Measurements from ENCODE around the gene RYR2. TPM values are rescaled to one million over a fixed set of nuclear protein-coding genes. Genes with fewer than 3 reads are reported as not detected.

RYR2 gene
- total RNA-seq, 1 experiment from 2014 or later: 3.4 TPM

GRCh38 chr1:237670302-237670701 is 628.3 kb downstream of the RYR2 start:
- peaks cover 2 to 3% of the 10 kb centered on the region in 2 experiments for H3K4me1 Mint-ChIP-seq
- TF ChIP-seq CTCF (conservative IDR thresholded peaks at IDR 0.05): no peak
- Histone ChIP-seq H2AK5ac (ENCODE audit: insufficient read length, low read length) (no peak overlapping the region), H3K14ac (ENCODE audit: insufficient read depth, low read length) (no peak overlapping the region), H2BK5ac (ENCODE audit: insufficient read length, low read length) (no peak overlapping the region), H3K79me2 (ENCODE audit: insufficient read depth, low read length) (no peaks in the 10 kb centered on the region), H4K8ac (replicated peaks; ENCODE audit: insufficient read length, low read depth, low read length) (no peak overlapping the region), H3K79me1 (ENCODE audit: insufficient read depth, low read depth, low read length, poor library complexity, severe bottlenecking) (no peaks in the 10 kb centered on the region), H2AFZ (ENCODE audit: low read length) (no peak overlapping the region), H4K20me1 (ENCODE audit: control insufficient read depth, insufficient read depth, insufficient read length) (no peaks in the 10 kb centered on the region), H3K27me3 (ENCODE audit: insufficient read depth, low read length) (no peaks in the 10 kb centered on the region), H2BK120ac (ENCODE audit: low read depth, low read length, poor library complexity, severe bottlenecking) (no peak overlapping the region), H3K56ac (ENCODE audit: insufficient read length, low read depth, low read length) (no peak overlapping the region), H4K91ac (ENCODE audit: insufficient read length, low read depth, low read length) (no peak overlapping the region), H3T11ph (ENCODE audit: low read length) (no peak overlapping the region), H3K23me2 (ENCODE audit: insufficient read length, low read depth, low read length, poor library complexity, severe bottlenecking) (no peaks in the 10 kb centered on the region), H3K4me2 (ENCODE audit: insufficient read depth, insufficient read length, low read length) (no peak overlapping the region), H3K4ac (ENCODE audit: low read depth, low read length) (no peak overlapping the region), H3K27ac (ENCODE audit: insufficient read length, low read depth, low read length) (no peak overlapping the region), H3K9me3 (ENCODE audit: control insufficient read depth, low read depth, low read length) (no peaks in the 10 kb centered on the region), H2BK12ac (ENCODE audit: insufficient read length, low read depth, low read length) (no peak overlapping the region), H3K23ac (ENCODE audit: insufficient read length, low read depth, low read length) (no peak overlapping the region), H3K9ac (ENCODE audit: extremely low read depth, insufficient read length, low read length) (no peak overlapping the region), H3K4me1 (ENCODE audit: insufficient read depth, low read length) (no peaks in the 10 kb centered on the region), H2BK20ac (ENCODE audit: low read depth, low read length, poor library complexity, severe bottlenecking) (no peak overlapping the region), H3K18ac (ENCODE audit: insufficient read length, low read depth, low read length) (no peak overlapping the region), H2BK15ac (ENCODE audit: low read depth, low read length) (no peak overlapping the region), H4K5ac (ENCODE audit: insufficient read length, low read depth, low read length) (no peak overlapping the region)
- no peaks in the 10 kb centered on the region for H3K27me3 Mint-ChIP-seq (ENCODE audit: low read depth)
- no peak overlapping the region for H3K4me3 Mint-ChIP-seq
- peaks cover 5 to 12% of the 10 kb centered on the region in 2 experiments; a peak in 3 of 5 replicates for H3K9me3 Mint-ChIP-seq
- no peak for DNase-seq
- WGBS (ENCODE audit: extremely low coverage, insufficient read length, low lambda C conversion rate): no CpG with 5 or more reads among the region's 1 CpG
- no peak overlapping the region for H3K27ac Mint-ChIP-seq
- H3K36me3 Mint-ChIP-seq (ENCODE audit: insufficient read depth in 1 of 3, low read depth in 3 of 3): peaks cover 9 to 16% (median 11%) of the 10 kb centered on the region in 3 experiments; a peak in 6 of 7 replicates
